AG04450 (cell line): ENCODE data around the gene OBSCN. TPM values are rescaled to one million over a fixed set of nuclear protein-coding genes. Genes with fewer than 3 reads are reported as not detected.

ENCODE experiments used
- CTCF ChIA-PET: fragments of 300-600, 350-600 bp; formaldehyde crosslinking; extraction: SDS; loops from one replicate; lab custom pipeline; 2022; ENCODE audit warnings: antibody characterized with exemption, inconsistent platforms; lab: Charles Lee
- POLR2A ChIA-PET: fragments of 350-600 bp; formaldehyde crosslinking; extraction: SDS; loops from one replicate; lab custom pipeline; 2021; ENCODE audit warnings: antibody characterized with exemption, inconsistent platforms; lab: Yijun Ruan, JAX
- DNase-seq: peaks from one replicate; pipeline ENCODE4 v3.0.0-alpha.2; 2011; ENCODE audit warnings: low read depth, low spot score
- H3K27ac ChIP-seq: one replicate; pipeline ENCODE4 v1.5.1; 2012; ENCODE audit warnings: low read depth, low read length, control low read depth
- H3K27me3 ChIP-seq: one replicate; pipeline ENCODE4 v1.6.0; 2012; ENCODE audit warnings: low read length; ENCODE audit not compliant: control insufficient read depth, insufficient read depth
- H3K4me3 ChIP-seq: 2 replicates; pipeline ENCODE4 v1.5.1; 2011; ENCODE audit warnings: mild to moderate bottlenecking, low read depth, low read length, control low read depth
- H3K9me3 ChIP-seq: 2 replicates; pipeline ENCODE4 v1.5.1; 2012; ENCODE audit warnings: low read length; ENCODE audit not compliant: control insufficient read depth, insufficient read depth
- CTCF ChIP-seq: IDR thresholded peaks from 2 replicates; pipeline ENCODE4 v1.5.1; 2011; ENCODE audit warnings: low read depth, low read length, control low read depth, inconsistent platforms
- polyA plus RNA-seq: library from polyadenylated mRNA; depleted of rRNA; stranded (reverse); fragments of >200 nt; gene quantifications from 2 replicates; pipeline ENCODE4 v1.2.3, GENCODE V29; 2011

Gene OBSCN
- polyA plus RNA-seq, 1 experiment = 3.9 TPM

- H3K27ac ChIP-seq = no peak overlapping the region
- peaks cover 51% of the 10 kb centered on the region for H3K9me3 ChIP-seq
- POLR2A ChIA-PET = no interaction called here
- no peak overlapping the region for H3K4me3 ChIP-seq
- H3K27me3 ChIP-seq = no peaks in the 10 kb centered on the region
- CTCF ChIA-PET = interaction anchor here (1.6 kb wide), 1 partner anchor 173 kb away, joined by 4 read pairs; no protein-coding TSS in a partner anchor
- no peak for TF ChIP-seq CTCF
- no peak for DNase-seq
Measured at GRCh38 chr1:228341450-228341813, 133.6 kb downstream of the OBSCN start.

DNA sequence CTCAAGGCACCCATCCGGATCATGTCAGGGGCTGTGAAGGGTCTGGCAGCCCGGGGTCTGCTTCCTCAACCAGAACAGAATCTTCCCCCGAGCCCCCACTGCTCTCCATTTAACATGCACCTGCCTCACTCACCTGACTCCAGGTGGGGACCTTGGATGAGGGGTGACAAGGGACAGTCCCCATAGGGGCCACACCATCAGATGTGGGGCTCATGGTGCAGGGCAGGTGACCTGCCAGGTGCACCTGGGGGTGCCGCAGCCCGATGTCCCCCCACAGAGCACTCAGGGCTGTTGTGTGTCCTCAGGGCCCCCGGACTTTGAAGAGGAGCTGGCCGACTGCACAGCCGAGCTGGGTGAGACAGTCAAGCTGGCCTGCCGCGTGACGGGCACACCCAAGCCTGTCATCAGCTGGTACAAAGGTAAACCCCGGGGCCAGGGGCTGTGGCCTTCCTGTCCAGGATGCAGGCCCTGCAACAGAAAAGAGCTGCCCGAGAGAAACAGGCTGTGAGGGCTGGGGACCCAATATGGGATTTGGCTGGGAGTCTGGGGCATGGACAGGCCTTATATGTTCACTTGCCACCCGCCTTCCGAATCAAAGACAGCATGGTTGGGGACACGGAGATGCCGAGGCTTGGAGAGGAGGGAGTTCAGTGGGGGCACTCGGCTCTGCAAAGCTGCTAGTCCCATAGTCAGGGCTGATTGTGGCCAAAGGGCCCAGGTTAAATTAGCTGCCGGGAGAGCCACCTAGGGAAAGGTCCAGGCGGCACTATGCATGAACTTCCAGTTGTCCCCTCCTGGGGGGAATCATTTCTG is 134.2 kb downstream of the OBSCN start:
- CTCF ChIA-PET = interaction anchor here (1.6 kb wide), 1 partner anchor 173 kb away, joined by 4 read pairs; no protein-coding TSS in a partner anchor
- Histone ChIP-seq H3K4me3 (no peak overlapping the region), H3K9me3 (peaks cover 51% of the 10 kb centered on the region), H3K27me3 (peaks cover 3% of the 10 kb centered on the region), H3K27ac (no peak overlapping the region)
- no peak for TF ChIP-seq CTCF
- POLR2A ChIA-PET = no interaction called here
- DNase-seq = no peak

DNA sequence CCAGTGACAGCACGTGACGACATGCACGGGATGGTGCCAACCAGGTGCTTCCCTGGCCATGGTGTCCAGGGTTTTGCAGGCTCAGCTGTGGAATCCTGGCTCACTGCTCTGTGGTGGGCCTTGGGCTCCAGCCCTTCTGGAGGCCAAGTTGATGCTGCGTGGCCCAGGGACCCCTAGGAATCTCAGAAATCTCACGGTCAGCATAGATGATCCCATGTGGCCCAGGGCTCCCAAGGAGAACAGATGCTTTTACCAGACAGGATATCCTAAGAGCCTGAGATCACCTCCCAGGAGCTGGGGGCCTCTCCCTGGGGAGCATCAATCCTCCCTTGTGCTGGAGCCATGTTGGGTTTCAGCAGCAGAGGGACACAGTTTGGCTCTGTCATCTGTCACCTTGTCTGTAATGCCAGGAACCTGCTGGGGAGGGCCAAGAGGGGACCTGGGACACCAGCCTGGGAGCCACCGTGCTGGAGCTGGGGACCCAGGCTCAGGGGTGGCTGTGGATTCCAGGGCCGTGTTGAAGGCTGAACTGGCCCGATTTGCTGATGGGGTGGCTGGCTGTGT is 134.9 kb downstream of the OBSCN start:
- Histone ChIP-seq H3K9me3 (peaks cover 51% of the 10 kb centered on the region), H3K4me3 (no peak overlapping the region), H3K27me3 (peaks cover 5% of the 10 kb centered on the region), H3K27ac (no peak overlapping the region)
- no peak for TF ChIP-seq CTCF
- CTCF ChIA-PET = interaction anchor here (1.6 kb wide), 1 partner anchor 172 kb away, joined by 4 read pairs; no protein-coding TSS in a partner anchor
- DNase-seq = no peak
- POLR2A ChIA-PET = no interaction called here

GRCh38 chr1:228343191-228343661 is 135.4 kb downstream of the OBSCN start:
- Histone ChIP-seq H3K4me3 (no peak overlapping the region), H3K27me3 (peaks cover 5% of the 10 kb centered on the region), H3K27ac (no peak overlapping the region), H3K9me3 (peaks cover 51% of the 10 kb centered on the region)
- DNase-seq = no peak
- POLR2A ChIA-PET = no interaction called here
- CTCF ChIA-PET = no interaction called here
- no peak for TF ChIP-seq CTCF

- POLR2A ChIA-PET = no interaction called here
- Histone ChIP-seq H3K9me3 (peaks cover 51% of the 10 kb centered on the region), H3K4me3 (no peak overlapping the region), H3K27ac (no peak overlapping the region), H3K27me3 (peaks cover 5% of the 10 kb centered on the region)
- CTCF ChIA-PET = no interaction called here
- TF ChIP-seq CTCF = no peak
- DNase-seq = no peak
Measured at GRCh38 chr1:228344631-228345072, 136.8 kb downstream of the OBSCN start.
